ENCODE results near the gene CCNI.

- no peak for TF ChIP-seq CTCF (IDR thresholded peaks at IDR 0.05)
- no peak for TF ChIP-seq POLR2A (IDR thresholded peaks at IDR 0.05)
- TF ChIP-seq EP300 (IDR thresholded peaks at IDR 0.05): no peak
Measured at GRCh38 chr4:77050962-77051361, 24.8 kb downstream of the CCNI start.
